Measurements from ENCODE around the gene DUSP28. TPM values are rescaled to one million over a fixed set of nuclear protein-coding genes. Genes with fewer than 3 reads are reported as not detected.

Gene DUSP28
- total and polyA plus RNA-seq, 2 of the 13 experiments (the other 11 are each of a cell fraction or from before 2014, with no cell fraction given) = 5.2 to 8.6 TPM

GRCh38 chr2:240529344-240529999, 30.7 kb upstream of the DUSP28 start:
- no peak for TF ChIP-seq GZF1 (CRISPR knock-in tag; IDR thresholded peaks at IDR 0.05)
- no peak for TF ChIP-seq ZNF142 (CRISPR knock-in tag; IDR thresholded peaks at IDR 0.05)
- POLR2A ChIA-PET = no interaction called here
- Histone ChIP-seq H3K27me3 (ENCODE audit: control insufficient read depth in 1 of 2, insufficient read depth in 2 of 2, low read length in 2 of 2) (no peaks in the 10 kb centered on the region), H3K4me2 (ENCODE audit: low read depth, low read length) (no peak overlapping the region), H4K20me1 (ENCODE audit: insufficient read depth, low read length) (no peaks in the 10 kb centered on the region), H2AFZ (ENCODE audit: low read length) (no peak overlapping the region), H3K4me1 (ENCODE audit: insufficient read depth, low read length) (no peaks in the 10 kb centered on the region), H3K27ac (ENCODE audit: extremely low read length, insufficient read depth, low read length) (no peak overlapping the region), H3K36me3 (replicated peaks in 1 of 2; ENCODE audit: control insufficient read depth in 1 of 2, insufficient read depth in 2 of 2, low read length in 2 of 2) (peaks cover 20 to 48% of the 10 kb centered on the region in 2 experiments; a peak in 4 of 5 replicates), H3K4me3 (replicated peaks in 1 of 3; ENCODE audit: insufficient read depth in 1 of 3, low read depth in 2 of 3, low read length in 3 of 3) (no peak overlapping the region), H3K79me2 (ENCODE audit: insufficient read depth, low read length) (peaks cover 2% of the 10 kb centered on the region), H3K9ac (ENCODE audit: insufficient read depth, low read depth, low read length) (no peak overlapping the region), H3K9me3 (ENCODE audit: low read length) (peaks cover 36% of the 10 kb centered on the region)
- in situ Hi-C loops (cut with HindIII; ENCODE audit: extremely low pct_ligation_motif_present, low pct_unique_long_range_greater_than_20kb) (loop anchor here (10.0 kb wide), 1 partner anchor 175 kb away; no protein-coding TSS in a partner anchor), intact Hi-C loops (cut with micrococcal nuclease; ENCODE audit: unreplicated experiment) (no loop called here)
- 96% methylated on average over 16 of the region's 16 CpGs for WGBS (ENCODE audit: low lambda C conversion rate)
- BruUV-seq (replicated peaks) = no TSS peak
- ATAC-seq (no peak; the same call in 2 of the 3 replicates), FAIRE-seq (no peak), DNase-seq (ENCODE audit: low spot score) (no peak)
- CTCF ChIA-PET (ENCODE audit: low intra/inter-chr PET ratio, low total read pairs) = no interaction called here
